ENCODE data around the gene APLN.
A peak's percentile ranks its signal among the peaks of the same experiment; 100 is the strongest.

APLN gene

DNA sequence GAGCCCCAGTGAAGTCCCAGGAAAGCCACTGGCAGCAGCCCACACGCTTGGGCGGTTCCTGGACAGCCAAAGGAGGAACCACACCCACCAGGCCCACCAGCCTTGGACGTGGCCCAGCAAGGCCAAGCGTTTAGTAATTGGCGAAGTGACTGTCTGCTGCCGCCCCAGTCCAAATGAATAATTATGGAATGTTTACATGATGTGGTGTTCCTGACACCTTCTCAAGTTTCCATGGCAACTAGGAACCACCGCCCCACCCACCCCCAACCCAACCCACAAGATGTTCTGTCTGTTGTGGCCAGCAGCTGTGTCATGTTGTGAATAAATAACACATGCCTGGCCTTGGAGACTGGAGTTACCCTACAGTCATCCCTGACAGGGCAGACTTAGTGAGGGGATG, 22.3 kb downstream of the APLN start:
- Histone ChIP-seq H3K9me3 (replicated peaks in 1 of 2; ENCODE audit: control insufficient read depth in 2 of 2, insufficient read depth in 1 of 2, low read depth in 1 of 2, low read length in 2 of 2) (no peaks in the 10 kb centered on the region), H2AFZ (ENCODE audit: low read length) (no peak overlapping the region), H3K23ac (ENCODE audit: low read depth, low read length, poor library complexity) (no peak overlapping the region), H3K27ac (replicated peaks; ENCODE audit: low read length) (no peak overlapping the region), H2BK5ac (ENCODE audit: low read length) (no peak overlapping the region), H3K9ac (ENCODE audit: low read depth, low read length, poor library complexity) (no peak overlapping the region), H3K4ac (ENCODE audit: low read length) (no peak overlapping the region), H4K91ac (ENCODE audit: low read depth, low read length, poor library complexity) (no peak overlapping the region), H3K14ac (ENCODE audit: low read length) (no peak overlapping the region), H3K18ac (ENCODE audit: low read length) (no peak overlapping the region), H3K36me3 (replicated peaks in 1 of 2; ENCODE audit: control insufficient read depth in 2 of 2, insufficient read depth in 2 of 2, low read length in 2 of 2) (no peaks in the 10 kb centered on the region), H2AK5ac (ENCODE audit: low read depth, low read length) (no peak overlapping the region), H3K27me3 (ENCODE audit: control insufficient read depth in 3 of 3, insufficient read depth in 3 of 3, low read depth in 1 of 3, low read length in 3 of 3) (no peaks in the 10 kb centered on the region), H2BK120ac (ENCODE audit: low read depth, low read length) (no peak overlapping the region), H4K8ac (ENCODE audit: low read depth, low read length) (no peak overlapping the region), H3K4me3 (ENCODE audit: low read length in 2 of 2) (no peak overlapping the region), H2BK12ac (ENCODE audit: low read length) (no peak overlapping the region), H2BK15ac (ENCODE audit: low read length) (no peak overlapping the region), H3K4me2 (ENCODE audit: insufficient read depth, low read length, poor library complexity, severe bottlenecking) (no peak overlapping the region), H3K4me1 (ENCODE audit: control insufficient read depth in 2 of 2, insufficient read depth in 1 of 2, low read depth in 1 of 2, low read length in 2 of 2) (peaks cover 4 to 22% of the 10 kb centered on the region in 2 donors), H3K79me1 (ENCODE audit: low read depth, low read length) (no peaks in the 10 kb centered on the region)
- no CpG with 5 or more reads among the region's 7 CpGs for WGBS, 2 donors (ENCODE audit: extremely low coverage in 2 of 2, insufficient read length in 2 of 2, insufficient replicate concordance in 1 of 2)
- DNase-seq (ENCODE audit: low spot score): no peak

DNA sequence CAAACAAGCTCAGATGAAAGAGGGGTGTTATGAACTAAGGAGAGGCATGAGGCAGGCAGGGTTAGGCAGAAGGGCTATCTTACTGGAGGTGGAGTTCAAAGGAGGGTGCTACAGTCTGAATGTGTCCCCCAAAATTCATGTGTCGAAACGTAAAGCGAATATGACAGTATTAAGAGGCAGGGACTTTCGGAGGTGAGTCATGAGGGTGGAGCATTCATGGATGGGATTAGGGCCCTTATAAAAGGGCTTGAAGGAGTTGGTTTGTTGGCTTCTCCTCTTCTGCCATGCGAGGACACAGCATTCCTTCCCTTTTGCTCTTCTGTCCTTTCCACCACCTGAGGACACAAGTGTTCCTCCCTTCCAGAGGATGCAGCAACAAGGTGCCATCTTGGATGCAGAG, 22.9 kb downstream of the APLN start:
- Histone ChIP-seq H3K9me3 (replicated peaks in 1 of 2; ENCODE audit: control insufficient read depth in 2 of 2, insufficient read depth in 1 of 2, low read depth in 1 of 2, low read length in 2 of 2) (no peaks in the 10 kb centered on the region), H3K27ac (replicated peaks; ENCODE audit: low read length) (no peak overlapping the region)

GRCh38 chrX:129629837-129630236, 24.9 kb downstream of the APLN start:
- H3K4me2 ChIP-seq (ENCODE audit: insufficient read depth, low read length, poor library complexity, severe bottlenecking): no peak overlapping the region
- H3K27ac ChIP-seq (replicated peaks; ENCODE audit: low read length): no peak overlapping the region
- no peak overlapping the region for H2AK5ac ChIP-seq (ENCODE audit: low read depth, low read length)
- no peaks in the 10 kb centered on the region for H3K9me3 ChIP-seq (replicated peaks in 1 of 2; ENCODE audit: control insufficient read depth in 2 of 2, insufficient read depth in 1 of 2, low read depth in 1 of 2, low read length in 2 of 2)
- no peak overlapping the region for H3K4me3 ChIP-seq (ENCODE audit: low read length in 2 of 2)
- no peak overlapping the region for H4K91ac ChIP-seq (ENCODE audit: low read depth, low read length, poor library complexity)
- peak overlapping the region; percentile 70 for H2AFZ ChIP-seq (ENCODE audit: low read length)
- H2BK15ac ChIP-seq (ENCODE audit: low read length): no peak overlapping the region
- WGBS, 2 donors (ENCODE audit: extremely low coverage in 2 of 2, insufficient read length in 2 of 2, insufficient replicate concordance in 1 of 2): no CpG with 5 or more reads among the region's 7 CpGs
- no peaks in the 10 kb centered on the region for H3K27me3 ChIP-seq (ENCODE audit: control insufficient read depth in 3 of 3, insufficient read depth in 3 of 3, low read depth in 1 of 3, low read length in 3 of 3)
- DNase-seq (ENCODE audit: low spot score): no peak
- no peak overlapping the region for H3K18ac ChIP-seq (ENCODE audit: low read length)
- H3K23ac ChIP-seq (ENCODE audit: low read depth, low read length, poor library complexity): no peak overlapping the region
- peaks cover 4 to 11% of the 10 kb centered on the region in 2 donors for H3K4me1 ChIP-seq (ENCODE audit: control insufficient read depth in 2 of 2, insufficient read depth in 1 of 2, low read depth in 1 of 2, low read length in 2 of 2)
- no peaks in the 10 kb centered on the region for H3K79me1 ChIP-seq (ENCODE audit: low read depth, low read length)
- no peak overlapping the region for H3K4ac ChIP-seq (ENCODE audit: low read length)
- H2BK120ac ChIP-seq (ENCODE audit: low read depth, low read length): peak overlapping the region; percentile 47
- no peak overlapping the region for H3K14ac ChIP-seq (ENCODE audit: low read length)
- no peaks in the 10 kb centered on the region for H3K36me3 ChIP-seq (replicated peaks in 1 of 2; ENCODE audit: control insufficient read depth in 2 of 2, insufficient read depth in 2 of 2, low read length in 2 of 2)
- H2BK12ac ChIP-seq (ENCODE audit: low read length): no peak overlapping the region
- H2BK5ac ChIP-seq (ENCODE audit: low read length): no peak overlapping the region
- H3K9ac ChIP-seq (ENCODE audit: low read depth, low read length, poor library complexity): no peak overlapping the region
- H4K8ac ChIP-seq (ENCODE audit: low read depth, low read length): no peak overlapping the region

More for the DNA sequence above, 22.9 kb downstream of the APLN start:
- Histone ChIP-seq H3K18ac (ENCODE audit: low read length) (no peak overlapping the region), H2BK12ac (ENCODE audit: low read length) (no peak overlapping the region), H3K14ac (ENCODE audit: low read length) (no peak overlapping the region), H3K4ac (ENCODE audit: low read length) (no peak overlapping the region), H3K23ac (ENCODE audit: low read depth, low read length, poor library complexity) (no peak overlapping the region), H3K4me2 (ENCODE audit: insufficient read depth, low read length, poor library complexity, severe bottlenecking) (no peak overlapping the region), H3K4me3 (ENCODE audit: low read length in 2 of 2) (no peak overlapping the region), H2AK5ac (ENCODE audit: low read depth, low read length) (no peak overlapping the region), H3K9ac (ENCODE audit: low read depth, low read length, poor library complexity) (no peak overlapping the region), H3K27me3 (ENCODE audit: control insufficient read depth in 3 of 3, insufficient read depth in 3 of 3, low read depth in 1 of 3, low read length in 3 of 3) (no peaks in the 10 kb centered on the region), H4K8ac (ENCODE audit: low read depth, low read length) (no peak overlapping the region), H2BK5ac (ENCODE audit: low read length) (no peak overlapping the region), H2BK120ac (ENCODE audit: low read depth, low read length) (no peak overlapping the region), H3K4me1 (ENCODE audit: control insufficient read depth in 2 of 2, insufficient read depth in 1 of 2, low read depth in 1 of 2, low read length in 2 of 2) (peaks cover 4 to 18% of the 10 kb centered on the region in 2 donors), H3K36me3 (replicated peaks in 1 of 2; ENCODE audit: control insufficient read depth in 2 of 2, insufficient read depth in 2 of 2, low read length in 2 of 2) (no peaks in the 10 kb centered on the region), H4K91ac (ENCODE audit: low read depth, low read length, poor library complexity) (no peak overlapping the region), H3K79me1 (ENCODE audit: low read depth, low read length) (no peaks in the 10 kb centered on the region), H2BK15ac (ENCODE audit: low read length) (no peak overlapping the region), H2AFZ (ENCODE audit: low read length) (no peak overlapping the region)
- no peak for DNase-seq (ENCODE audit: low spot score)
- WGBS, 2 donors (ENCODE audit: extremely low coverage in 2 of 2, insufficient read length in 2 of 2, insufficient replicate concordance in 1 of 2): no CpG with 5 or more reads among the region's 5 CpGs

- no peak for DNase-seq (ENCODE audit: low spot score)
- H3K4ac ChIP-seq (ENCODE audit: low read length): no peak overlapping the region
- H3K9ac ChIP-seq (ENCODE audit: low read depth, low read length, poor library complexity): no peak overlapping the region
- H4K91ac ChIP-seq (ENCODE audit: low read depth, low read length, poor library complexity): no peak overlapping the region
- H2AFZ ChIP-seq (ENCODE audit: low read length): no peak overlapping the region
- no peak overlapping the region for H3K23ac ChIP-seq (ENCODE audit: low read depth, low read length, poor library complexity)
- H2BK5ac ChIP-seq (ENCODE audit: low read length): no peak overlapping the region
- no CpG with 5 or more reads among the region's 3 CpGs for WGBS, 2 donors (ENCODE audit: extremely low coverage in 2 of 2, insufficient read length in 2 of 2, insufficient replicate concordance in 1 of 2)
- H2AK5ac ChIP-seq (ENCODE audit: low read depth, low read length): no peak overlapping the region
- H3K4me2 ChIP-seq (ENCODE audit: insufficient read depth, low read length, poor library complexity, severe bottlenecking): no peak overlapping the region
- no peaks in the 10 kb centered on the region for H3K36me3 ChIP-seq (replicated peaks in 1 of 2; ENCODE audit: control insufficient read depth in 2 of 2, insufficient read depth in 2 of 2, low read length in 2 of 2)
- H3K18ac ChIP-seq (ENCODE audit: low read length): no peak overlapping the region
- H3K4me3 ChIP-seq (ENCODE audit: low read length in 2 of 2): no peak overlapping the region
- H4K8ac ChIP-seq (ENCODE audit: low read depth, low read length): no peak overlapping the region
- H3K79me1 ChIP-seq (ENCODE audit: low read depth, low read length): no peaks in the 10 kb centered on the region
- no peak overlapping the region for H2BK15ac ChIP-seq (ENCODE audit: low read length)
- no peak overlapping the region for H2BK12ac ChIP-seq (ENCODE audit: low read length)
- H3K27me3 ChIP-seq (ENCODE audit: control insufficient read depth in 3 of 3, insufficient read depth in 3 of 3, low read depth in 1 of 3, low read length in 3 of 3): no peaks in the 10 kb centered on the region
- H2BK120ac ChIP-seq (ENCODE audit: low read depth, low read length): no peak overlapping the region
- no peak overlapping the region for H3K27ac ChIP-seq (replicated peaks; ENCODE audit: low read length)
- H3K4me1 ChIP-seq (ENCODE audit: control insufficient read depth in 2 of 2, insufficient read depth in 1 of 2, low read depth in 1 of 2, low read length in 2 of 2): peaks cover 8 to 17% of the 10 kb centered on the region in 2 donors
- no peak overlapping the region for H3K14ac ChIP-seq (ENCODE audit: low read length)
- H3K9me3 ChIP-seq (replicated peaks in 1 of 2; ENCODE audit: control insufficient read depth in 2 of 2, insufficient read depth in 1 of 2, low read depth in 1 of 2, low read length in 2 of 2): no peaks in the 10 kb centered on the region
Observed at GRCh38 chrX:129626026-129626425, 28.7 kb downstream of the APLN start.
